Adrenal gland (tissue), 12 donors: ENCODE data around the gene RTN3. TPM values are rescaled to one million over a fixed set of nuclear protein-coding genes. Genes with fewer than 3 reads are reported as not detected.

Source experiments
- DNase-seq, 7 donors: peaks; one replicate each; pipeline ENCODE4 v3.0.0-alpha.2; 2019 to 2020
- H3K27ac ChIP-seq, 5 donors: fragments of 200-600 bp; sonication (generic) in 4 of 5; 1 replicate in 3 of 5; 2 replicates in 2 of 5; pipeline versions ENCODE4 v1.5.1 to v1.8.0; 2016 to 2020; ENCODE audit warnings: mild to moderate bottlenecking in 1 of 5
- H3K27me3 ChIP-seq: fragments of 200-600 bp; 2 replicates; pipeline ENCODE4 v1.8.0; 2021
- H3K36me3 ChIP-seq, 2 donors: fragments of 200-600 bp; replicated peaks in 1 of 2; 1 replicate in 1 of 2; 2 replicates in 1 of 2; pipeline versions ENCODE4 v1.5.1 to v1.8.0; 2018 to 2022
- H3K4me1 ChIP-seq, 2 donors: fragments of 200-600 bp; replicated peaks in 1 of 2; 1 replicate in 1 of 2; 2 replicates in 1 of 2; pipeline versions ENCODE4 v1.5.1 to v1.8.0; 2018 to 2021
- H3K4me3 ChIP-seq, 4 donors: fragments of 200-600 bp; sonication (generic) in 3 of 4; one replicate each; pipeline ENCODE4 v1.5.1; 2016 to 2018
- H3K9me3 ChIP-seq, 3 donors: fragments of 200-600 bp; sonication (generic) in 1 of 3; replicated peaks in 1 of 3; 1 replicate in 2 of 3; 2 replicates in 1 of 3; pipeline versions ENCODE4 v1.5.1 to v1.8.0; 2016 to 2021
- CTCF ChIP-seq, 6 experiments: fragments of 450-650 bp in 4 of 6; fragments of 200-600 bp in 2 of 6; sonication (generic) in 1 of 6; IDR thresholded peaks; 1 replicate in 5 of 6; 2 replicates in 1 of 6; pipeline versions ENCODE4 v1.5.1 to v1.8.0; 2016 to 2021; ENCODE audit warnings: antibody characterized with exemption in 6 of 6, mild to moderate bottlenecking in 2 of 6, moderate library complexity in 1 of 6
- POLR2A ChIP-seq, 2 donors: fragments of 450-650 bp; IDR thresholded peaks; one replicate each; pipeline ENCODE4 v1.6.1; 2017; ENCODE audit warnings: antibody characterized with exemption in 2 of 2, mild to moderate bottlenecking in 2 of 2, moderate library complexity in 1 of 2
- WGBS, 4 donors: extraction: QIAGEN DNeasy Blood & Tissue Kit in 2 of 4; methylation state at CpG; one replicate each; pipeline versions ENCODE4 v1.1.5 to v1.1.7; 2013 to 2017; 5-methylcytosine and 5-hydroxymethylcytosine counted together
- intact Hi-C, 2 donors: fragments of 100-400 bp; cut with DNase I; formaldehyde crosslinking; loops; one replicate each; pipeline versions ENCODE4 v1.14.1 to v1.15.0; 2022 to 2023
- polyA plus RNA-seq, 3 donors: library from polyadenylated mRNA; stranded (reverse); fragments of 200-250 nt in 2 of 3; fragments of 350-450 nt in 1 of 3; fragmentation: Illumina TruSeq in 1 of 3; extraction: RNeasy Lipid Tissue Mini Kit (QIAGEN cat#74804) in 1 of 3; gene quantifications; one replicate each; pipeline ENCODE4 v1.2.3, GENCODE V29; 2013 to 2014
- total RNA-seq, 9 donors: library from RNA; depleted of rRNA in 4 of 9; stranded (reverse); fragments of >200 nt in 4 of 9; fragments of 120-200 nt in 1 of 9; fragmentation: NEBNext Ultra II Directional in 1 of 9; extraction: Animal tissue kit (Norgen Biotek cat#: 25700) in 1 of 9; gene quantifications; one replicate each; pipeline versions ENCODE4 v1.1.0 to v1.2.4, GENCODE V29; 2013 to 2023
- donor health status: healthy with polysubstance abuse.
- donor health status: Bipolar disorder and iron deficiency.
- donor health status: DM: yes; HTN: yes; CAD: no.
- donor health status: DM: no; HTN: no; CAD: no.
- donor health status: DM: no; HTN: no; CAD: no.
- donor health status: DM: yes; HTN: yes; CAD: no.

Gene RTN3
- total and polyA plus RNA-seq, 12 donors, result 42.5 to 174 (median 95.3) TPM

DNA sequence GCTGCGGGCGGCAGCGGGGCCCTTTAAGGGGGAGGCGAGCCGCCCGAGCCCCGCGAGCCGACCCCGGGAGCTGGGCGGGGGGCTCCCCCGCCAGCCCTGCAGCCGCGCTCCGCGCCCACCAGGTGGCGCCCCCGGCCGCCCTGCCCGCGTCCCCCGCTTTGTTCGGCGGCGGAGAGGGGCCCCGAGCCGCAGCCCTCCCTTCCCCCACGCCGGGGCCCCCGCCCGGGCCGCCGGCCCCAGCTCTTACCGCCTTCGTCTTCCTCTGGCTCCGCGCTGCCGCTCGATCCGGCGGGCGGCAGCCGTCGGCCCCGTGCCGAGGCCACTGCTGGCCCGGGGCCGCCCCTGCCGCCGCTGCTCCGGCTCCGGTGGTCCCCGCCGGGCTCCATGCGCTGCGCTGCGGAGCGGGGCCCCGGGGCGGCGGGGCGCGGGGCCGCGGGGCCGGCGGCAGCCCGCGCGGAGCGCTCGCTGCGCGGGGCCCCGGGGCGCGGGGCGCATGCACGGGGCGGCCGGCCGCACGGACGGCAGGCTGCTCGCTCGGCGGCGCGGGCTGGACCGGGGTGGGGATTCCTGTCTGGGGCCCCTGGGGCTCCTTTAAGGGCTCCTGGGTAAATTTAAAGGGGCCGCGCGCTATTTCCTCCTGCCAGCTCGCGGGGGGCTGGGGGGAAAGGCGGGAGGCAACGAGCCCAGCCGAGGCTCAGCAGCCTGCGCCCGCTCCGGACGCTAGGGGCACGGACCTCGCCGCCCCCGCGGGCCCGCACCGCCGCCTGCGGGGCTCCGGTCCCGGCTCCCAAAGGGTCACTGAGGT is 87.1 kb downstream of the RTN3 start, which contains the start of gene ZFTA:
TSS of gene ZFTA (minus strand) at position 539 of the 805 bp plus-strand sequence. CDS start at position 386, 153 bp downstream.
- intact Hi-C loops, result loop anchor here in 1 of 2 donors (10.0 kb wide), 1 partner anchor 176 kb away; no protein-coding TSS in a partner anchor
- TF ChIP-seq CTCF (IDR thresholded peaks at IDR 0.05) (peak in 3 of 6 experiments; percentile 78 to 86 (median 81)), POLR2A (IDR thresholded peaks at IDR 0.05) (peak in 1 of 2 donors; percentile 15)
- Histone ChIP-seq H3K27ac (peak within 1 kb of the TSS in 4 of 5 donors; percentile 8 to 80 (median 65)), H3K4me3 (peak within 1 kb of the TSS; percentile 56 to 97 (median 74)), H3K36me3 (no peaks in the 10 kb centered on the region), H3K9me3 (no peaks in the 10 kb centered on the region), H3K27me3 (no peaks in the 10 kb centered on the region), H3K4me1 (peaks cover 22 to 34% of the 10 kb centered on the region in 2 donors)
- WGBS, 4 donors, result 0 to 1% (median 1%) methylated on average over 1 to 110 of the region's 113 CpGs; no CpG with 5 or more reads in 1 of the 4 donors
- DNase-seq, result peak; percentile 58 to 74 (median 61)

DNA sequence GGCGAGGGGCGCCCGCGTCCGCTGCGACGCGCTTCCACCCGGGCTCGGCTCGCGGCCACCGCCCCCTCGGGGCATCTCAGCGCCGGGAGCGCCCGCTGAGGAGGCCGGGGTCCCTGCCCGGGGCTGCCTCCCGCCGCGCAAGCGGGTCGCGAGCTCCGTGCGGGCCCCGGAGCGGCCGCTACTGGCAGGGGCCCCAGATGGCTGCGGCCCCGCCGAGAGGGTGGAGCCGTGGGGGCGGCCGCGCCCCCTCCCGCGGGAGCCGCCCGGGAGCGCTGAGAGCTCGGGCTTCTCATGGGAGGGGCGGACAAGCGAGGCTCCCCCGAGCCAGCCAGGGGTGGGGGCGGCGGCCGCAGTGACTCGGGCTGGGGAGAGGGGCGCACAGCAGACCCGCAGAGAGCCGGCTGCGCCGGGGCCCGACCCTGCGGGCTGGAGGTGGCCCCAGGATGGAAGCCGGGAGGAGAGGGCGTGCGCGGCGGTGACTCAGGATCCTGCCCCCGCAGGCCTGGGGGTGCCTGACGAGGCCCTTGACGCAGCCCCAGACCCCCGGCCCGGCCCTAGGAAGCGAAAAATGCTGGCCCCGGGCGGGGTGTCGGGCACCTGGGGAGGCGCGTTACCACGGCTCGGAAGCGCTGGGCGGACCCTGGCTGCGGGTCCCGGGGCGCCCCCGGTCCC is 87.9 kb downstream of the RTN3 start:
- no peak for TF ChIP-seq CTCF (IDR thresholded peaks at IDR 0.05)
- TF ChIP-seq POLR2A (IDR thresholded peaks at IDR 0.05), result peak in 1 of 2 donors; percentile 21
- Histone ChIP-seq H3K4me1 (peaks cover 15 to 28% of the 10 kb centered on the region in 2 donors), H3K9me3 (no peaks in the 10 kb centered on the region), H3K36me3 (no peaks in the 10 kb centered on the region), H3K4me3 (peak overlapping the region in 3 of 4 donors; percentile 6 to 97 (median 15)), H3K27ac (peak overlapping the region in 1 of 5 donors; percentile 77), H3K27me3 (no peaks in the 10 kb centered on the region)
- DNase-seq, result peak in 5 of 7 donors; percentile 17 to 52 (median 30)
- intact Hi-C loops, result loop anchor here in 1 of 2 donors (10.0 kb wide), 1 partner anchor 176 kb away; no protein-coding TSS in a partner anchor
- WGBS, 4 donors, result 0 to 2% (median 1%) methylated on average over 3 to 82 of the region's 82 CpGs; no CpG with 5 or more reads in 1 of the 4 donors

- Histone ChIP-seq H3K9me3 (no peaks in the 10 kb centered on the region), H3K4me3 (peak overlapping the region in 2 of 4 donors; percentile 15 to 97), H3K4me1 (peaks cover 10 to 24% of the 10 kb centered on the region in 2 donors), H3K27ac (no peak overlapping the region), H3K27me3 (no peaks in the 10 kb centered on the region), H3K36me3 (no peaks in the 10 kb centered on the region)
- peak in 2 of 7 donors; percentile 19 to 29 for DNase-seq
- intact Hi-C loops, result loop anchor here in 1 of 2 donors (10.0 kb wide), 1 partner anchor 175 kb away; no protein-coding TSS in a partner anchor
- 27 to 40% (median 31%) methylated on average over 9 to 35 of the region's 35 CpGs for WGBS, 4 donors
- TF ChIP-seq POLR2A (IDR thresholded peaks at IDR 0.05) (no peak), CTCF (IDR thresholded peaks at IDR 0.05) (no peak)
Observed at GRCh38 chr11:63769714-63770455, 88.6 kb downstream of the RTN3 start.
